Measurements from ENCODE around the gene ANKS4B. TPM values are rescaled to one million over a fixed set of nuclear protein-coding genes. Genes with fewer than 3 reads are reported as not detected.
"Not testable (repeated sequence)": the region's sequence is repeated elsewhere in the genome, so short reads cannot be mapped to it uniquely, and the experiment has no call there.

ANKS4B gene
- total RNA-seq, 2 donors from 2014 or later = 0.90 to 1.6 TPM

GRCh38 chr16:21285314-21285713 is 51.8 kb downstream of the ANKS4B start:
- peak; percentile 13 for DNase-seq
- Histone ChIP-seq H3K4me1 (ENCODE audit: control insufficient read depth, insufficient read depth, low read length) (no peaks in the 10 kb centered on the region), H3K9ac (ENCODE audit: extremely low read depth, low read length, poor library complexity, severe bottlenecking) (no peak overlapping the region), H3K27ac (ENCODE audit: low read depth, low read length) (no peak overlapping the region), H3K27me3 (ENCODE audit: control insufficient read depth, insufficient read depth, low read length, poor library complexity, severe bottlenecking) (no peaks in the 10 kb centered on the region), H3K4me3 (ENCODE audit: low read length) (no peak overlapping the region), H3K9me3 (ENCODE audit: control insufficient read depth, low read length) (no peaks in the 10 kb centered on the region), H3K36me3 (ENCODE audit: control insufficient read depth, insufficient read depth, low read length) (no peaks in the 10 kb centered on the region)
- 90 to 100% methylated on average over 1 of the region's 1 CpG for WGBS, 2 experiments (ENCODE audit: insufficient coverage in 1 of 2, insufficient read length in 1 of 2)
- Mint-ChIP-seq H3K9me3 (peaks cover 16% of the 10 kb centered on the region), H3K4me3 (no peak overlapping the region), H3K27ac (no peak overlapping the region), H3K4me1 (peaks cover 2% of the 10 kb centered on the region), H3K36me3 (ENCODE audit: low read depth) (no peaks in the 10 kb centered on the region), H3K27me3 (ENCODE audit: insufficient read depth) (peaks cover 44% of the 10 kb centered on the region)
- TF ChIP-seq, protein P1, sequence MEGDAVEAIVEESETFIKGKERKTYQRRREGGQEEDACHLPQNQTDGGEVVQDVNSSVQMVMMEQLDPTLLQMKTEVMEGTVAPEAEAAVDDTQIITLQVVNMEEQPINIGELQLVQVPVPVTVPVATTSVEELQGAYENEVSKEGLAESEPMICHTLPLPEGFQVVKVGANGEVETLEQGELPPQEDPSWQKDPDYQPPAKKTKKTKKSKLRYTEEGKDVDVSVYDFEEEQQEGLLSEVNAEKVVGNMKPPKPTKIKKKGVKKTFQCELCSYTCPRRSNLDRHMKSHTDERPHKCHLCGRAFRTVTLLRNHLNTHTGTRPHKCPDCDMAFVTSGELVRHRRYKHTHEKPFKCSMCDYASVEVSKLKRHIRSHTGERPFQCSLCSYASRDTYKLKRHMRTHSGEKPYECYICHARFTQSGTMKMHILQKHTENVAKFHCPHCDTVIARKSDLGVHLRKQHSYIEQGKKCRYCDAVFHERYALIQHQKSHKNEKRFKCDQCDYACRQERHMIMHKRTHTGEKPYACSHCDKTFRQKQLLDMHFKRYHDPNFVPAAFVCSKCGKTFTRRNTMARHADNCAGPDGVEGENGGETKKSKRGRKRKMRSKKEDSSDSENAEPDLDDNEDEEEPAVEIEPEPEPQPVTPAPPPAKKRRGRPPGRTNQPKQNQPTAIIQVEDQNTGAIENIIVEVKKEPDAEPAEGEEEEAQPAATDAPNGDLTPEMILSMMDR (conservative IDR thresholded peaks at IDR 0.05) = no peak

DNA sequence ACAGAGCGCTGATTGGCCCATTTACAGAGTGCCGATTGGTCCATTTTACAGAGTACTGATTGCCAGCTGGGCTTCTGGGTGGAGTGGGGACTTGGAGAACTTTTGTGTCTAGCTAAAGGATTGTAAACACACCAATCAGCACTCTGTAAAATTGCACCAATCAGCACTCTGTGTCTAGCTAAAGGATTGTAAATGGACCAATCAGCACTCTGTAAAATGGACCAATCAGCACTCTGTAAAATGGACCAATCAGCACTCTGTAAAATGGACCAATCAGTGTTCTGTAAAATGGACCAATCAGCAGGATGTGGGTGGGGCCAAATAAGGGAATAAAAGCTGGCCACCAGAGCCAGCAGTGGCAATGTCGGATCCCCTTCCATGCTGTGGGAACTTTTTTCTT is 56.3 kb downstream of the ANKS4B start:
- H3K9me3 ChIP-seq (ENCODE audit: control insufficient read depth, low read length); H3K4me3 Mint-ChIP-seq; H3K9ac ChIP-seq (ENCODE audit: extremely low read depth, low read length, poor library complexity, severe bottlenecking); H3K27ac ChIP-seq (ENCODE audit: low read depth, low read length); H3K36me3 ChIP-seq (ENCODE audit: control insufficient read depth, insufficient read depth, low read length); H3K27ac Mint-ChIP-seq; H3K4me1 ChIP-seq (ENCODE audit: control insufficient read depth, insufficient read depth, low read length); DNase-seq; H3K36me3 Mint-ChIP-seq (ENCODE audit: low read depth); H3K4me3 ChIP-seq (ENCODE audit: low read length); H3K4me1 Mint-ChIP-seq: not testable (repeated sequence)
- peaks cover 22% of the 10 kb centered on the region for H3K27me3 ChIP-seq (ENCODE audit: control insufficient read depth, insufficient read depth, low read length, poor library complexity, severe bottlenecking)
- Mint-ChIP-seq H3K27me3 (ENCODE audit: insufficient read depth) (peaks cover 54% of the 10 kb centered on the region), H3K9me3 (peaks cover 16% of the 10 kb centered on the region)
- WGBS, 2 experiments (ENCODE audit: insufficient coverage in 1 of 2, insufficient read length in 1 of 2) = 92 to 100% methylated on average over 1 to 3 of the region's 3 CpGs

GRCh38 chr16:21300309-21301167 is 67.0 kb downstream of the ANKS4B start:
- H3K4me1 ChIP-seq (ENCODE audit: control insufficient read depth, insufficient read depth, low read length) = peaks cover 4% of the 10 kb centered on the region
- no peak overlapping the region for H3K9ac ChIP-seq (ENCODE audit: extremely low read depth, low read length, poor library complexity, severe bottlenecking)
- peaks cover 30% of the 10 kb centered on the region for H3K27me3 ChIP-seq (ENCODE audit: control insufficient read depth, insufficient read depth, low read length, poor library complexity, severe bottlenecking)
- TF ChIP-seq, protein P1 (conservative IDR thresholded peaks at IDR 0.05) = peak; percentile 93
- no peak overlapping the region for H3K27ac ChIP-seq (ENCODE audit: low read depth, low read length)
- Mint-ChIP-seq H3K9me3 (no peaks in the 10 kb centered on the region), H3K27me3 (ENCODE audit: insufficient read depth) (peaks cover 73% of the 10 kb centered on the region), H3K4me3 (peak overlapping the region; percentile 69), H3K4me1 (peaks cover 15% of the 10 kb centered on the region), H3K27ac (no peak overlapping the region), H3K36me3 (ENCODE audit: low read depth) (no peaks in the 10 kb centered on the region)
- DNase-seq = peak; percentile 95
- H3K9me3 ChIP-seq (ENCODE audit: control insufficient read depth, low read length) = no peaks in the 10 kb centered on the region
- peak overlapping the region; percentile 87 for H3K4me3 ChIP-seq (ENCODE audit: low read length)
- H3K36me3 ChIP-seq (ENCODE audit: control insufficient read depth, insufficient read depth, low read length) = no peaks in the 10 kb centered on the region
- 4% methylated on average over 20 to 36 of the region's 36 CpGs for WGBS, 2 experiments (ENCODE audit: insufficient coverage in 1 of 2, insufficient read length in 1 of 2)
